Loucy (cell line): ENCODE measurements around the gene AKNA.

Experiments used
- H2AFZ ChIP-seq: fragments of 200-600 bp; sonication (generic); 2 replicates; pipeline ENCODE4 v1.6.0; 2016; ENCODE audit warnings: antibody characterized with exemption, mild to moderate bottlenecking, low read length, moderate library complexity
- H3F3A ChIP-seq: fragments of 200-600 bp; 2 replicates; pipeline ENCODE4 v1.6.0; 2016; ENCODE audit warnings: antibody characterized with exemption, low read depth, mild to moderate bottlenecking
- H3K27me3 ChIP-seq: fragments of 200-600 bp; sonication (generic); 2 replicates; pipeline ENCODE4 v1.6.1; 2014; ENCODE audit warnings: low read length, mild to moderate bottlenecking; ENCODE audit not compliant: insufficient read depth, poor library complexity, severe bottlenecking
- H3K36me3 ChIP-seq: fragments of 200-600 bp; sonication (generic); 2 replicates; pipeline ENCODE4 v1.6.1; 2016; ENCODE audit warnings: low read length; ENCODE audit not compliant: insufficient read depth
- H3K4me1 ChIP-seq: fragments of 200-600 bp; sonication (generic); 2 replicates; pipeline ENCODE4 v1.5.1; 2014; ENCODE audit warnings: low read length, mild to moderate bottlenecking; ENCODE audit not compliant: insufficient read depth, poor library complexity, severe bottlenecking
- H3K4me2 ChIP-seq: fragments of 200-600 bp; sonication (generic); 2 replicates; pipeline ENCODE4 v1.6.0; 2014; ENCODE audit warnings: antibody characterized with exemption, low read length, low read depth, mild to moderate bottlenecking; ENCODE audit not compliant: poor library complexity, severe bottlenecking
- H3K4me3 ChIP-seq: fragments of 200-600 bp; sonication (generic); 2 replicates; pipeline ENCODE4 v1.5.1; 2014; ENCODE audit warnings: low read length, mild to moderate bottlenecking, mixed read lengths; ENCODE audit not compliant: poor library complexity, severe bottlenecking
- H3K79me2 ChIP-seq: fragments of 200-600 bp; sonication (generic); 2 replicates; pipeline ENCODE4 v1.6.1; 2014; ENCODE audit warnings: low read length; ENCODE audit not compliant: insufficient read depth
- H3K9ac ChIP-seq: fragments of 200-600 bp; sonication (generic); 2 replicates; pipeline ENCODE4 v1.6.0; 2014; ENCODE audit warnings: mild to moderate bottlenecking, low read depth, low read length, moderate library complexity; ENCODE audit not compliant: poor library complexity, severe bottlenecking
- H3K9me2 ChIP-seq: fragments of 200-600 bp; sonication (generic); replicated peaks from 2 replicates; pipeline ENCODE4 v1.6.1; 2016; ENCODE audit warnings: low read depth, low read length, mixed read lengths
- H3K9me3 ChIP-seq: fragments of 200-600 bp; sonication (generic); 2 replicates; pipeline ENCODE4 v1.6.1; 2014; ENCODE audit warnings: mild to moderate bottlenecking, antibody characterized with exemption, low read length, low read depth; ENCODE audit not compliant: insufficient read depth
- H4K20me1 ChIP-seq: fragments of 200-600 bp; sonication (generic); 2 replicates; pipeline ENCODE4 v1.6.0; 2014; ENCODE audit warnings: antibody characterized with exemption, low read length, mild to moderate bottlenecking; ENCODE audit not compliant: insufficient read depth, poor library complexity, severe bottlenecking
- CTCF ChIP-seq: fragments of 200-600 bp; sonication (generic); conservative IDR thresholded peaks from 2 replicates; pipeline ENCODE4 v1.5.1; 2014; ENCODE audit warnings: mild to moderate bottlenecking, antibody characterized with exemption, low read length
- EZH2phosphoT487 ChIP-seq: fragments of 200-600 bp; IDR thresholded peaks from 2 replicates; pipeline ENCODE4 v1.6.1; 2018; ENCODE audit warnings: antibody characterized with exemption, mild to moderate bottlenecking, moderate library complexity, borderline replicate concordance

Gene AKNA

GRCh38 chr9:114341991-114342390, 45.8 kb downstream of the AKNA start:
- Histone ChIP-seq H3K79me2 (no peaks in the 10 kb centered on the region), H3K4me1 (no peaks in the 10 kb centered on the region), H4K20me1 (no peaks in the 10 kb centered on the region), H3K4me2 (no peak overlapping the region), H3K27me3 (no peaks in the 10 kb centered on the region), H3K4me3 (no peak overlapping the region), H3K9ac (no peak overlapping the region), H2AFZ (no peak overlapping the region), H3K9me3 (no peaks in the 10 kb centered on the region), H3K9me2 (no peaks in the 10 kb centered on the region), H3F3A (no peaks in the 10 kb centered on the region), H3K36me3 (peaks cover 94% of the 10 kb centered on the region; the same call in 1 of the 2 replicates)
- TF ChIP-seq CTCF, result no peak
- TF ChIP-seq EZH2phosphoT487, result no peak

GRCh38 chr9:114341152-114341830, 46.5 kb downstream of the AKNA start:
- Histone ChIP-seq H3K4me2 (no peak overlapping the region), H3K79me2 (no peaks in the 10 kb centered on the region), H4K20me1 (no peaks in the 10 kb centered on the region), H3F3A (no peaks in the 10 kb centered on the region), H3K9me2 (no peaks in the 10 kb centered on the region), H3K4me3 (no peak overlapping the region), H3K36me3 (peaks cover 92% of the 10 kb centered on the region; the same call in 1 of the 2 replicates), H3K27me3 (no peaks in the 10 kb centered on the region), H3K9ac (no peak overlapping the region), H2AFZ (no peak overlapping the region), H3K9me3 (no peaks in the 10 kb centered on the region), H3K4me1 (no peaks in the 10 kb centered on the region)
- TF ChIP-seq CTCF (no peak), EZH2phosphoT487 (no peak)

- H3K9me3 ChIP-seq, result no peaks in the 10 kb centered on the region
- TF ChIP-seq CTCF, result peak; percentile 98
- TF ChIP-seq EZH2phosphoT487, result no peak
- no peak overlapping the region for H3K4me3 ChIP-seq
- H3K4me2 ChIP-seq, result no peak overlapping the region
- no peaks in the 10 kb centered on the region for H4K20me1 ChIP-seq
- no peaks in the 10 kb centered on the region for H3K27me3 ChIP-seq
- peaks cover 90% of the 10 kb centered on the region; the same call in 1 of the 2 replicates for H3K36me3 ChIP-seq
- no peak overlapping the region for H2AFZ ChIP-seq
- no peaks in the 10 kb centered on the region for H3K79me2 ChIP-seq
- H3K4me1 ChIP-seq, result no peaks in the 10 kb centered on the region
- no peaks in the 10 kb centered on the region for H3K9me2 ChIP-seq
- H3K9ac ChIP-seq, result no peak overlapping the region
- no peaks in the 10 kb centered on the region for H3F3A ChIP-seq
Measured at GRCh38 chr9:114339130-114339908, 48.5 kb downstream of the AKNA start.
